Upper lobe of right lung (tissue), 1 donor: ENCODE results near the gene EHD4. TPM values are rescaled to one million over a fixed set of nuclear protein-coding genes. Genes with fewer than 3 reads are reported as not detected.
A peak's percentile ranks its signal among the peaks of the same experiment; 100 is the strongest.

ENCODE experiments used
- ATAC-seq: fragments of 200-7000 bp; cut with Tn5 transposase; one replicate; pipeline ENCODE4 v1.9.1; 2020; ENCODE audit warnings: mild to moderate bottlenecking, moderate library complexity
- DNase-seq: peaks from one replicate; pipeline ENCODE4 v3.0.0-alpha.2; 2020
- H3K27ac ChIP-seq: fragments of 200-600 bp; one replicate; pipeline ENCODE4 v1.8.0; 2022
- H3K27me3 ChIP-seq: fragments of 200-600 bp; one replicate; pipeline ENCODE4 v1.8.0; 2022; ENCODE audit warnings: mild to moderate bottlenecking
- H3K36me3 ChIP-seq: fragments of 200-600 bp; one replicate; pipeline ENCODE4 v1.8.0; 2022
- H3K4me1 ChIP-seq: fragments of 200-600 bp; one replicate; pipeline ENCODE4 v1.8.0; 2022
- H3K4me3 ChIP-seq: fragments of 200-600 bp; one replicate; pipeline ENCODE4 v1.8.0; 2022; ENCODE audit warnings: mild to moderate bottlenecking
- H3K9me3 ChIP-seq: fragments of 200-600 bp; one replicate; pipeline ENCODE4 v1.8.0; 2022
- intact Hi-C: fragments of 100-400 bp; cut with DNase I; formaldehyde crosslinking; loops from one replicate; pipeline ENCODE4 v1.11.0; 2022
- long read RNA-seq: library from polyadenylated mRNA; unstranded; transcript quantifications from one replicate; pipeline ENCODE4 v2.0.0, GENCODE V29; 2021
- total RNA-seq: library from RNA; stranded (reverse); fragmentation: NEBNext Ultra II Directional; extraction: Animal tissue kit (Norgen Biotek cat#: 25700); gene quantifications from one replicate; pipeline ENCODE4 v1.2.1, GENCODE V29; 2021
- TF ChIP-seq, protein P1 (sequence below): fragments of 200-600 bp; IDR thresholded peaks from one replicate; pipeline ENCODE4 v1.8.0; 2022; ENCODE audit warnings: antibody characterized with exemption
- donor health status: DM: no; HTN: yes; CAD: no; lungs with severe emphysema.

The EHD4 gene
- 39.5 TPM for total RNA-seq
- long read RNA-seq, full-length matches to known transcripts = 216 of 254 reads
- long read RNA-seq, partial matches to known transcripts = 13 of 254 reads
- long read RNA-seq, other reads (novel, unspliced or antisense) = 25 of 254 reads

DNA sequence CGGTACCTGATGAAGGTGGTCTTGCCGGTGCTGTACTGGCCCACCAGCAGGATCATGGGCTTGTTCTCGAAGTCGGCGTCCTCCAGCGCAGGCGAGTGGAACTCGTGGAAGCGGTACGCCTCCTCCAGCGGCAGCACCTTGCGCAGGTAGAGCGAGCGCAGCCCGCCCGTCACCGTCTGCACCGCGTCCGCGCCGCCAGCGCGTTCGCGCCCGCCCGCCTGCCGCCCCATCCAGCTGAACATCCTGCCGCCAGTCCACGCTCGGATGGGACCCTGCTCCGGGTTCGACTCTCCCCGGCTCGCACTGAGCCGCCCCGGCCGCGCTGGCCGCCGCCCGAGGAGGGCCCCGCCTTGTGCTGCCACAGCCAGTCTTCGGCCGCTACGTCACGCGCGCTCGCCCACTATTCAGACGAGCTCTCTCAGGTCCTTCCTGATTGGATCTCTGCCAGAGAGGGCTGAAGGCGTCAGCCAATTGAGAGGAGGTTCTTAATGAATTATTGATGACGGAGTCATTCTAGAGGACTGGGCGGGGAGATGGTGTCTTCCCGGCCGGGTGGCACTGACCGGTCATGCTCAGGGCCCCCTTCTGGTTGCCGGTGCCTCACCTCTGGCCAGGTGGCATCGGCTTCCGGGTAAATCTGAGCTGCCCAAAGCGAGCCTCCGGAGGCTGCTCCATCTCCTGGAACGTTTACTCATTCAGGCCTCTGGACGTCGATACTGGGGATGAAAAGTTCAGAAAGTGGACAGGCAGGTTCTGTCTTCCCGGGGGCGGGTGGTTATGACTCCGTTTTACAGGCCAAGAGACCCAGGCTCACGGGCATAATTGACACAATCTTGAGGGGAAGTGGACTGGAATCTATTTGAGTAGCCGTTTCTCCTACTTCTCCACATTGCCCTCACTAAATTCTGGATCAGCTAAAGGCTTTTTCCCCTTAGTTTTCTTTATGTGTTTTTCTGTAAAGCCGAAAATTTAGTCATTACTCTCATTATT, at the start of gene EHD4:
Gene EHD4 (minus strand): TSS at position 305 of the 990 bp plus-strand sequence. CDS start 63 bp downstream, at position 242.
- no peaks in the 10 kb centered on the region for H3K36me3 ChIP-seq
- ATAC-seq (peak; percentile 95), DNase-seq (peak; percentile 99)
- intact Hi-C loops = no loop called here
- no peaks in the 10 kb centered on the region for H3K27me3 ChIP-seq
- peak within 1 kb of the TSS; percentile 86 for H3K4me3 ChIP-seq
- H3K9me3 ChIP-seq = no peaks in the 10 kb centered on the region
- H3K27ac ChIP-seq = peak within 1 kb of the TSS; percentile 91
- TF ChIP-seq, protein P1, sequence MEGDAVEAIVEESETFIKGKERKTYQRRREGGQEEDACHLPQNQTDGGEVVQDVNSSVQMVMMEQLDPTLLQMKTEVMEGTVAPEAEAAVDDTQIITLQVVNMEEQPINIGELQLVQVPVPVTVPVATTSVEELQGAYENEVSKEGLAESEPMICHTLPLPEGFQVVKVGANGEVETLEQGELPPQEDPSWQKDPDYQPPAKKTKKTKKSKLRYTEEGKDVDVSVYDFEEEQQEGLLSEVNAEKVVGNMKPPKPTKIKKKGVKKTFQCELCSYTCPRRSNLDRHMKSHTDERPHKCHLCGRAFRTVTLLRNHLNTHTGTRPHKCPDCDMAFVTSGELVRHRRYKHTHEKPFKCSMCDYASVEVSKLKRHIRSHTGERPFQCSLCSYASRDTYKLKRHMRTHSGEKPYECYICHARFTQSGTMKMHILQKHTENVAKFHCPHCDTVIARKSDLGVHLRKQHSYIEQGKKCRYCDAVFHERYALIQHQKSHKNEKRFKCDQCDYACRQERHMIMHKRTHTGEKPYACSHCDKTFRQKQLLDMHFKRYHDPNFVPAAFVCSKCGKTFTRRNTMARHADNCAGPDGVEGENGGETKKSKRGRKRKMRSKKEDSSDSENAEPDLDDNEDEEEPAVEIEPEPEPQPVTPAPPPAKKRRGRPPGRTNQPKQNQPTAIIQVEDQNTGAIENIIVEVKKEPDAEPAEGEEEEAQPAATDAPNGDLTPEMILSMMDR = peak; percentile 40
- peaks cover 33% of the 10 kb centered on the region for H3K4me1 ChIP-seq

DNA sequence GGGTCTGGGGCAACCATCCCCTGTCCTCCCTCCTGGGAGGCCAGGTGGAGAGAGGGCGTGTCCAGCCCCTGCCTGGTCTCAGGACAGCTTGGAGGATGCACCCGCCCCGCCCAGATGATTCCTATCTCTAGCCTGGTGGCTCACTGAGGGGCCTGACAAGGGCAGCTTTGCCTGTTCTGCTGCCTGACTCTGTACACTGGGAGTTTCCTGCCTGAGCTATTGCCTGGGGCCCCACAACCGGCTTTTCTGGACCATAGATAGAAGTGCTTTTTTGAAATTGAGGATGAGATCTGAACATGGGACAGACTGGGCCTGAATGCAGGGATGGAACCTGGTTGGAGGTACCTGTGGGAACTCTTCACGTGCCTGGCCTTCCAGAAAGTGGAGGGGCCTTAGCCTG, 49.2 kb upstream of the EHD4 start:
- Histone ChIP-seq H3K36me3 (no peaks in the 10 kb centered on the region), H3K27me3 (no peaks in the 10 kb centered on the region), H3K4me1 (no peaks in the 10 kb centered on the region), H3K9me3 (no peaks in the 10 kb centered on the region), H3K27ac (no peak overlapping the region), H3K4me3 (no peak overlapping the region)
- no peak for ATAC-seq
- TF ChIP-seq, protein P1 = no peak
- intact Hi-C loops = no loop called here
- peak; percentile 44 for DNase-seq

DNA sequence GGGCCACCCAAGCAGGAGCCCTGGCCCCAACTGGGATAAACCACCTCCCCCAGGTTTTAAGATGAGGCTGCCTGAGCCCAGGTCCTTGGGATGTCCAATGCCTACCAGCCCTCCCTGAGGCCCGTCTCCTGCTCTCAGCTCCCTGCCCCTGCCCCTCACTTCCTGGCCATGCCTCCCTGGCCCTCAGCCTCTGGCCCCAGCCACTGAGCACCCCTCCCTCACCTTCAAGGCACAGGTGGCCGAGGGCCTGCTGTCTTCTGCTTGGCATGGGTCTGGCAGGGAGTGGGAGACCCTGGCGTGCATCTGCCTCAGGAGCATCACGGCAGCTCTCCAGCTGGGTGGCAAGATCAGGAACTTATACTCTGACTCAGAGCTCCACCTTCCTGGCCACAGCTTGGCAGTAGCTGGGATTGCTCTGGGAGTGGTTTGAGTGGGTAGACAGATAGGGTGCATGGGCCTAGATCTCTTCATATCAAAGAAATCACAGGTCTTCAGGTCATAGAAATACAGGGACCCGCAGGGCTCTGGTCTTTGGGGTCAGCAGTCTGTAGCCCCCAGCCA, 48.4 kb upstream of the EHD4 start, which contains the start of gene PLA2G4E:
Gene PLA2G4E (minus strand): TSS at position 330 of the 561 bp plus-strand sequence. CDS start 12 bp downstream, at position 318.
- Histone ChIP-seq H3K27me3 (no peaks in the 10 kb centered on the region), H3K9me3 (no peaks in the 10 kb centered on the region), H3K4me1 (no peaks in the 10 kb centered on the region), H3K36me3 (no peaks in the 10 kb centered on the region), H3K27ac (no peak within 1 kb of the TSS), H3K4me3 (no peak within 1 kb of the TSS)
- intact Hi-C loops = no loop called here
- peak; percentile 51 for DNase-seq
- ATAC-seq = no peak
- TF ChIP-seq, protein P1 = no peak

DNA sequence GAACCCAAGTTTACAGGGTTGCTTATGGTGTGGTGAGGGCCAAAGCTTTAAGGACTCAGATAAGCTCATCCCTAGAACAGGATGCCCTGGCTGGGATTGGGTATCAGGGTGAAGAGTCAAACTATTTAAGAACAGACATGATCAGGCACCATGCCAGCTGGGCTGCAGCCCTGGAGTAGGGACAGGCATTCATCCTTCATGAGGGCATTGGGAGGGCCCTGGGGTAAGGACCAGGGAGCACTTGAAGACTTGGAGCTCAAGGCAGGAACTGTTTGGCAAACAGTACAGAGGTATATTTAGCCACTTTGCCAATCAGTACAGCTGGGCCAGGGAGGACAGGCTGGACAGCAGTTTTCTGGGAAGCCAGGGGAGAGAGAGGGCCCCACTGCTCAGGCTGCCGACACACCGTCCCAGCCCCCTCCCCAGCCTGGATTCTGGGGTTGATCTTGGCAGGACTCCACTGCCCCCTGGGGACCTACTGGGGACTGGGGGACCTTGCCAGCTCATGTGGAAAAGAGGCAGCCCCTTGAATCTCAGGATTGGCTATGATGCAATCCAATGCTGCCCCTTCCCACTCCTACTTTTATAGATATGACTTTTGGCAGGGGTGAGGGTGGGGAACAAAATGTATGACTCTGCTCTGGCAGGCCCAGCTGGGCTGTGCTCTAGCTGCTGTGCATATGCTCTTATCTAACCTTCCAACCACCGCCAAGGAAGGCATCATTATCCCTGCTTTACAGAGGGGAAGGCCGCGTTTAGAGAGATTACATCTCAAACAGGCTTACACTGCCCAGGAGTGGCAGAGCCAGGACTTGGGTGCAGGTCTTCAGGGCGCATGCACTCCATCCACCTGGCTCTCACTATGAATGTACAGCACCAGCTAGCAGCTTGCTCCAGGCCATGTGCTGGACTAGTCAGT, 46.2 kb upstream of the EHD4 start:
- TF ChIP-seq, protein P1 = no peak
- H3K9me3 ChIP-seq = no peaks in the 10 kb centered on the region
- H3K4me1 ChIP-seq = no peaks in the 10 kb centered on the region
- DNase-seq = peak; percentile 52
- no peaks in the 10 kb centered on the region for H3K27me3 ChIP-seq
- no peaks in the 10 kb centered on the region for H3K36me3 ChIP-seq
- no peak overlapping the region for H3K4me3 ChIP-seq
- intact Hi-C loops = no loop called here
- H3K27ac ChIP-seq = no peak overlapping the region
- peak; percentile 14 for ATAC-seq

DNA sequence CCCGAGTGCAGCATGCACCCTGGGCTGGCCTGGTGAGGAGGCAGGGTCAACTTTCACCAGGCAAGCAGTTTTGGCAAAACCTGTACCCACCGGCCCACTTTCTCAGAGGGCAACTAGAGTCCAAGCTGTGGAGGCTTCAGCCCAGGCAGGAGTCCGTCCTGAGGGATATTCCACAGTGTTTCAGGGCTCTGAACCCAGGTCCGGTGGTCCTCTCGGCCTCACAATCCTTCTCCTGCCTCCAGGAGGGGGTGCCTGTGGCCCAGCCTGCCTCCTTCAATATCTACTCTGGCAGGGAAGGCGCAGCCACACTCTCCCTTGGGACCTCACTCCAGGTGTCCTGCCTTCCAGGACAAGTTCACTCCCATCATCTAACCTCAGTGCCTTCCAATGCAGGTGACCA, 44.6 kb upstream of the EHD4 start:
- Histone ChIP-seq H3K4me1 (no peaks in the 10 kb centered on the region), H3K9me3 (no peaks in the 10 kb centered on the region), H3K27ac (no peak overlapping the region), H3K36me3 (no peaks in the 10 kb centered on the region), H3K4me3 (no peak overlapping the region), H3K27me3 (no peaks in the 10 kb centered on the region)
- ATAC-seq (no peak), DNase-seq (peak; percentile 52)
- TF ChIP-seq, protein P1 = no peak
- intact Hi-C loops = no loop called here
